Gastroesophageal sphincter (tissue), 4 donors: ENCODE measurements around the gene RRN3. TPM values are rescaled to one million over a fixed set of nuclear protein-coding genes. Genes with fewer than 3 reads are reported as not detected.

ENCODE experiments used
- ATAC-seq: fragments of 150-250 bp; one replicate; pipeline ENCODE4 v1.9.1; 2016; ENCODE audit warnings: mild to moderate bottlenecking, moderate library complexity
- H3K27ac ChIP-seq, 4 donors: fragments of 200-600 bp; sonication (generic) in 3 of 4; 1 replicate in 3 of 4; 2 replicates in 1 of 4; pipeline ENCODE4 v1.5.1; 2016 to 2019
- H3K27me3 ChIP-seq: fragments of 200-600 bp; sonication (generic); one replicate; pipeline ENCODE4 v1.5.1; 2019
- H3K36me3 ChIP-seq, 2 donors: fragments of 200-600 bp; sonication (generic); one replicate each; pipeline ENCODE4 v1.5.1; 2019; ENCODE audit warnings: control low read depth in 1 of 2
- H3K4me1 ChIP-seq, 3 donors: fragments of 200-600 bp; sonication (generic); 1 replicate in 2 of 3; 2 replicates in 1 of 3; pipeline ENCODE4 v1.5.1; 2016 to 2019; ENCODE audit warnings: control low read depth in 2 of 3
- H3K4me3 ChIP-seq, 2 donors: fragments of 200-600 bp; sonication (generic); one replicate each; pipeline ENCODE4 v1.5.1; 2019; ENCODE audit warnings: mild to moderate bottlenecking in 1 of 2, moderate library complexity in 1 of 2
- H3K9me3 ChIP-seq, 3 donors: fragments of 200-600 bp; sonication (generic); one replicate each; pipeline ENCODE4 v1.5.1; 2017 to 2019; ENCODE audit warnings: control low read depth in 2 of 3
- EP300 ChIP-seq: sonication (generic); formaldehyde crosslinking; IDR thresholded peaks from one replicate; pipeline ENCODE4 v1.6.1; 2017; ENCODE audit warnings: antibody characterized with exemption, mild to moderate bottlenecking
- POLR2A ChIP-seq, 2 donors: fragments of 450-650 bp; IDR thresholded peaks; one replicate each; pipeline ENCODE4 v1.6.1; 2017; ENCODE audit warnings: antibody characterized with exemption in 2 of 2, mild to moderate bottlenecking in 2 of 2, moderate library complexity in 1 of 2
- POLR2AphosphoS5 ChIP-seq: sonication (generic); formaldehyde crosslinking; IDR thresholded peaks from one replicate; pipeline ENCODE4 v1.6.1; 2017; ENCODE audit warnings: antibody characterized with exemption
- WGBS, 2 donors: methylation state at CpG; one replicate each; pipeline ENCODE4 v1.1.5; 2018; ENCODE audit warnings: low coverage in 1 of 2; 5-methylcytosine and 5-hydroxymethylcytosine counted together
- total RNA-seq, 4 donors: library from RNA; depleted of rRNA; stranded (reverse); fragments of >200 nt; gene quantifications; one replicate each; pipeline ENCODE4 v1.1.0, GENCODE V29; 2016
- TF ChIP-seq, protein P1 (sequence below), 4 experiments: fragments of 200-600 bp in 2 of 4; fragments of 450-650 bp in 2 of 4; sonication (generic) in 1 of 4; IDR thresholded peaks; one replicate each; pipeline ENCODE4 v1.5.1; 2017 to 2019; ENCODE audit warnings: antibody characterized with exemption in 4 of 4, mild to moderate bottlenecking in 2 of 4, moderate library complexity in 2 of 4

Gene RRN3
- total RNA-seq, 4 donors from 2014 or later: 27.9 to 42.3 (median 31.1) TPM

- H3K27ac ChIP-seq: peak overlapping the region in 1 of 4 donors; percentile 24
- H3K36me3 ChIP-seq: peaks cover 0 to 92% of the 10 kb centered on the region in 2 donors
- peaks cover 0 to 12% (median 0%) of the 10 kb centered on the region in 3 donors for H3K4me1 ChIP-seq
- no peaks in the 10 kb centered on the region for H3K9me3 ChIP-seq
- WGBS, 2 donors: 86 to 89% methylated on average over 1 to 7 of the region's 10 CpGs
- ATAC-seq: no peak
- H3K4me3 ChIP-seq: no peak overlapping the region
- no peak for TF ChIP-seq EP300
- TF ChIP-seq POLR2AphosphoS5: no peak
- no peak for TF ChIP-seq POLR2A (IDR thresholded peaks at IDR 0.05)
- TF ChIP-seq, protein P1, sequence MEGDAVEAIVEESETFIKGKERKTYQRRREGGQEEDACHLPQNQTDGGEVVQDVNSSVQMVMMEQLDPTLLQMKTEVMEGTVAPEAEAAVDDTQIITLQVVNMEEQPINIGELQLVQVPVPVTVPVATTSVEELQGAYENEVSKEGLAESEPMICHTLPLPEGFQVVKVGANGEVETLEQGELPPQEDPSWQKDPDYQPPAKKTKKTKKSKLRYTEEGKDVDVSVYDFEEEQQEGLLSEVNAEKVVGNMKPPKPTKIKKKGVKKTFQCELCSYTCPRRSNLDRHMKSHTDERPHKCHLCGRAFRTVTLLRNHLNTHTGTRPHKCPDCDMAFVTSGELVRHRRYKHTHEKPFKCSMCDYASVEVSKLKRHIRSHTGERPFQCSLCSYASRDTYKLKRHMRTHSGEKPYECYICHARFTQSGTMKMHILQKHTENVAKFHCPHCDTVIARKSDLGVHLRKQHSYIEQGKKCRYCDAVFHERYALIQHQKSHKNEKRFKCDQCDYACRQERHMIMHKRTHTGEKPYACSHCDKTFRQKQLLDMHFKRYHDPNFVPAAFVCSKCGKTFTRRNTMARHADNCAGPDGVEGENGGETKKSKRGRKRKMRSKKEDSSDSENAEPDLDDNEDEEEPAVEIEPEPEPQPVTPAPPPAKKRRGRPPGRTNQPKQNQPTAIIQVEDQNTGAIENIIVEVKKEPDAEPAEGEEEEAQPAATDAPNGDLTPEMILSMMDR (IDR thresholded peaks at IDR 0.05): no peak
- H3K27me3 ChIP-seq: no peaks in the 10 kb centered on the region
Measured at GRCh38 chr16:15037003-15037402, 57.1 kb downstream of the RRN3 start.

- Histone ChIP-seq H3K9me3 (no peaks in the 10 kb centered on the region), H3K27ac (no peak overlapping the region), H3K4me3 (no peak overlapping the region), H3K4me1 (no peaks in the 10 kb centered on the region), H3K36me3 (peaks cover 0 to 97% of the 10 kb centered on the region in 2 donors), H3K27me3 (no peaks in the 10 kb centered on the region)
- TF ChIP-seq EP300: no peak
- TF ChIP-seq, protein P1 (IDR thresholded peaks at IDR 0.05): no peak
- TF ChIP-seq POLR2AphosphoS5: no peak
- TF ChIP-seq POLR2A (IDR thresholded peaks at IDR 0.05): no peak
- no peak for ATAC-seq
- 72 to 83% methylated on average over 7 to 13 of the region's 15 CpGs for WGBS, 2 donors
Measured at GRCh38 chr16:15035163-15035729, 58.8 kb downstream of the RRN3 start.

- Histone ChIP-seq H3K9me3 (no peaks in the 10 kb centered on the region), H3K27me3 (no peaks in the 10 kb centered on the region), H3K4me1 (peaks cover 0 to 6% (median 0%) of the 10 kb centered on the region in 3 donors), H3K4me3 (no peak overlapping the region), H3K27ac (no peak overlapping the region), H3K36me3 (peaks cover 0 to 97% of the 10 kb centered on the region in 2 donors)
- peak; percentile 28 for ATAC-seq
- 43 to 72% methylated on average over 6 to 7 of the region's 23 CpGs for WGBS, 2 donors
- TF ChIP-seq, protein P1 (IDR thresholded peaks at IDR 0.05): no peak
- TF ChIP-seq POLR2AphosphoS5: no peak
- TF ChIP-seq POLR2A (IDR thresholded peaks at IDR 0.05): no peak
- TF ChIP-seq EP300: no peak
Measured at GRCh38 chr16:15034266-15035162, 59.6 kb downstream of the RRN3 start.

GRCh38 chr16:15033309-15033707 lies 60.8 kb downstream of the RRN3 start:
- Histone ChIP-seq H3K4me1 (peaks cover 0 to 18% (median 0%) of the 10 kb centered on the region in 3 donors), H3K4me3 (no peak overlapping the region), H3K9me3 (no peaks in the 10 kb centered on the region), H3K36me3 (peaks cover 0 to 97% of the 10 kb centered on the region in 2 donors), H3K27ac (no peak overlapping the region), H3K27me3 (no peaks in the 10 kb centered on the region)
- WGBS, 2 donors: 80% methylated on average over 1 of the region's 14 CpGs; no CpG with 5 or more reads in 1 of the 2 donors
- ATAC-seq: no peak
- TF ChIP-seq POLR2AphosphoS5: no peak
- TF ChIP-seq POLR2A (IDR thresholded peaks at IDR 0.05): no peak
- TF ChIP-seq, protein P1 (IDR thresholded peaks at IDR 0.05): no peak
- TF ChIP-seq EP300: no peak
